GM12892 (cell line): Measurements from ENCODE around the gene UCP3. TPM values are rescaled to one million over a fixed set of nuclear protein-coding genes. Genes with fewer than 3 reads are reported as not detected.

ENCODE experiments used
- DNase-seq: peaks from one replicate; pipeline ENCODE4 v3.0.0; 2011; ENCODE audit not compliant: insufficient read length
- FAIRE-seq: peaks from 2 replicates; lab custom pipeline; 2011; peaks lifted over from hg19 to GRCh38; lab: Jason Lieb, UNC
- POLR2A ChIP-seq: IDR thresholded peaks from 2 replicates; pipeline ENCODE4 v1.6.1; 2011; ENCODE audit warnings: low read depth, low read length, control low read depth
- POLR2AphosphoS5 ChIP-seq: IDR thresholded peaks from 2 replicates; pipeline ENCODE4 v1.6.1; 2011; ENCODE audit warnings: low read depth, low read length, control low read depth
- TAF1 ChIP-seq: IDR thresholded peaks from 2 replicates; pipeline ENCODE4 v1.6.1; 2011; ENCODE audit warnings: low read depth, mild to moderate bottlenecking, control low read depth, low read length, borderline replicate concordance
- polyA plus RNA-seq: library from polyadenylated mRNA; unstranded; fragments of >200 nt; gene quantifications from one replicate; pipeline ENCODE4 v1.2.1, GENCODE V29; 2012; ENCODE audit warnings: missing spikeins, inconsistent platforms; ENCODE audit not compliant: missing spikeins

Gene UCP3
- polyA plus RNA-seq = 0.74 TPM

GRCh38 chr11:74008373-74009229, at the start of gene UCP3:
Gene UCP3, minus strand, starts transcription at chr11:74009085. Its CDS starts 2,043 bp downstream, at chr11:74007042.
- FAIRE-seq (no peak), DNase-seq (no peak)
- no peak for TF ChIP-seq POLR2AphosphoS5
- TF ChIP-seq POLR2A = no peak
- TF ChIP-seq TAF1 = no peak

GRCh38 chr11:74057249-74058151, 48.6 kb upstream of the UCP3 start:
- no peak for DNase-seq
- no peak for TF ChIP-seq TAF1
- TF ChIP-seq POLR2A = no peak
- TF ChIP-seq POLR2AphosphoS5 = no peak
- no peak for FAIRE-seq

- FAIRE-seq = no peak
- TF ChIP-seq POLR2A = no peak
- no peak for TF ChIP-seq POLR2AphosphoS5
- TF ChIP-seq TAF1 = no peak
- DNase-seq = no peak
These were observed 47.1 kb upstream of the UCP3 start for GRCh38 chr11:74055938-74056337.

GRCh38 chr11:74050465-74050864, 41.6 kb upstream of the UCP3 start:
- FAIRE-seq (no peak), DNase-seq (no peak)
- TF ChIP-seq TAF1 = no peak
- no peak for TF ChIP-seq POLR2A
- no peak for TF ChIP-seq POLR2AphosphoS5

GRCh38 chr11:74048993-74049392, 40.1 kb upstream of the UCP3 start:
- DNase-seq = no peak
- TF ChIP-seq TAF1 (no peak), POLR2A (no peak), POLR2AphosphoS5 (no peak)
- no peak for FAIRE-seq

GRCh38 chr11:74044538-74044937, 35.7 kb upstream of the UCP3 start:
- DNase-seq (no peak), FAIRE-seq (no peak)
- TF ChIP-seq POLR2A (no peak), TAF1 (no peak), POLR2AphosphoS5 (no peak)

- TF ChIP-seq POLR2AphosphoS5 = no peak
- TF ChIP-seq TAF1 = no peak
- TF ChIP-seq POLR2A = no peak
- no peak for FAIRE-seq
- DNase-seq = no peak
These were observed 34.6 kb upstream of the UCP3 start for GRCh38 chr11:74043450-74043849.

GRCh38 chr11:74037309-74037708, 28.4 kb upstream of the UCP3 start:
- FAIRE-seq (no peak), DNase-seq (no peak)
- TF ChIP-seq TAF1 = no peak
- no peak for TF ChIP-seq POLR2A
- TF ChIP-seq POLR2AphosphoS5 = no peak

- FAIRE-seq = no peak
- no peak for DNase-seq
- no peak for TF ChIP-seq POLR2AphosphoS5
- no peak for TF ChIP-seq TAF1
- no peak for TF ChIP-seq POLR2A
These were observed 26.4 kb upstream of the UCP3 start for GRCh38 chr11:74035264-74035663.

- FAIRE-seq (no peak), DNase-seq (no peak)
- TF ChIP-seq POLR2A (no peak), TAF1 (no peak), POLR2AphosphoS5 (no peak)
These were observed 24.2 kb upstream of the UCP3 start for GRCh38 chr11:74033046-74033445.

GRCh38 chr11:74030723-74031676, 22.1 kb upstream of the UCP3 start:
- FAIRE-seq = peak; percentile 65
- TF ChIP-seq TAF1 (no peak), POLR2A (no peak), POLR2AphosphoS5 (no peak)
- DNase-seq = no peak
